Measurements from ENCODE around the gene AGRP.

AGRP gene

DNA sequence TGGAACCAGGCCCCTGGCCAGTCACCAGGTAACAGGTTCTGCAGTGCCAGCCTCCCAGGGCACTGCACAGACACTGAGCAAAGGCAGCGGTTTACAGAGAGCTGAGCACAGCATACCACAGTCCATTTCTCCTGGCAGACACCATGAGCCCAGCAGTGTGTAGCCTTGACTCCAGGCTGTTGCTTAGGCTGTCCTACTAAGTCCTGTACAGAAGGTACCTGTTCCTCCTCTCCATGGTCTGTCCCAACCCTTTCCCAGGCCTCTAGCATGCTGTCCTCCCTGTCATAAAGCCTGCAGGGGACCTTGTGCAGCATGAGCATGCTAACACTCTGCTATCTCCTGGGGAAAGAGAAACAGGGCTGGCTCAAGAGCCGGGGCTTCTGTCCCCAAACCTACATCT lies 22.4 kb downstream of the AGRP start:
- no peak for DNase-seq (ENCODE audit: low read depth)
- no peak for TF ChIP-seq POLR2A (IDR thresholded peaks at IDR 0.05; ENCODE audit: extremely low read depth, insufficient read length)
- TF ChIP-seq, protein P1, sequence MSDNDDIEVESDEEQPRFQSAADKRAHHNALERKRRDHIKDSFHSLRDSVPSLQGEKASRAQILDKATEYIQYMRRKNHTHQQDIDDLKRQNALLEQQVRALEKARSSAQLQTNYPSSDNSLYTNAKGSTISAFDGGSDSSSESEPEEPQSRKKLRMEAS (IDR thresholded peaks at IDR 0.05; ENCODE audit: low read depth, low read length), result no peak
- TF ChIP-seq, protein P2, sequence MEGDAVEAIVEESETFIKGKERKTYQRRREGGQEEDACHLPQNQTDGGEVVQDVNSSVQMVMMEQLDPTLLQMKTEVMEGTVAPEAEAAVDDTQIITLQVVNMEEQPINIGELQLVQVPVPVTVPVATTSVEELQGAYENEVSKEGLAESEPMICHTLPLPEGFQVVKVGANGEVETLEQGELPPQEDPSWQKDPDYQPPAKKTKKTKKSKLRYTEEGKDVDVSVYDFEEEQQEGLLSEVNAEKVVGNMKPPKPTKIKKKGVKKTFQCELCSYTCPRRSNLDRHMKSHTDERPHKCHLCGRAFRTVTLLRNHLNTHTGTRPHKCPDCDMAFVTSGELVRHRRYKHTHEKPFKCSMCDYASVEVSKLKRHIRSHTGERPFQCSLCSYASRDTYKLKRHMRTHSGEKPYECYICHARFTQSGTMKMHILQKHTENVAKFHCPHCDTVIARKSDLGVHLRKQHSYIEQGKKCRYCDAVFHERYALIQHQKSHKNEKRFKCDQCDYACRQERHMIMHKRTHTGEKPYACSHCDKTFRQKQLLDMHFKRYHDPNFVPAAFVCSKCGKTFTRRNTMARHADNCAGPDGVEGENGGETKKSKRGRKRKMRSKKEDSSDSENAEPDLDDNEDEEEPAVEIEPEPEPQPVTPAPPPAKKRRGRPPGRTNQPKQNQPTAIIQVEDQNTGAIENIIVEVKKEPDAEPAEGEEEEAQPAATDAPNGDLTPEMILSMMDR (IDR thresholded peaks at IDR 0.05; ENCODE audit: low read depth, low read length), result no peak
- no peak overlapping the region for H3K4me3 ChIP-seq (ENCODE audit: low read depth, low read length)

- H3K4me3 ChIP-seq (ENCODE audit: low read depth, low read length), result no peak overlapping the region
- DNase-seq (ENCODE audit: low read depth), result no peak
- TF ChIP-seq, protein P2 (IDR thresholded peaks at IDR 0.05; ENCODE audit: low read depth, low read length), result no peak
- no peak for TF ChIP-seq MYC (IDR thresholded peaks at IDR 0.05; ENCODE audit: low read depth, low read length)
- TF ChIP-seq, protein P1 (IDR thresholded peaks at IDR 0.05; ENCODE audit: low read depth, low read length), result no peak
- no peak for TF ChIP-seq POLR2A (IDR thresholded peaks at IDR 0.05; ENCODE audit: extremely low read depth, insufficient read length)
Observed at GRCh38 chr16:67460168-67460567, 23.2 kb downstream of the AGRP start.

DNA sequence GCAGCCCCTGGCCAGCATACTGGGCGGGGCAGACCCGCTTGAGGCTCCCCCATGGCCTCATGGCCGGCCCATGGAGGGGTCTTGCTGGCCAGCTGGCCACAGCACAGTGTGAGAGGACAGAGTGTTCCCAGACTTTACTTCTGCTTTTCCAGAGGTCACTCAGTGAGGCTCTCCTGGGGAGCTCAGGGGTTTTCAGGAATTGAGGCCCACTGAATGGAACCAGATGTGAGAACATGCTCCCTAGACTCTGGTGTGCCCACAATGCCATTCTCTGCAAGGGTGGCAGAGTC lies 23.5 kb downstream of the AGRP start:
- no peak for DNase-seq (ENCODE audit: low read depth)
- H3K4me3 ChIP-seq (ENCODE audit: low read depth, low read length), result no peak overlapping the region
- no peak for TF ChIP-seq MYC (IDR thresholded peaks at IDR 0.05; ENCODE audit: low read depth, low read length)
- TF ChIP-seq, protein P1 (IDR thresholded peaks at IDR 0.05; ENCODE audit: low read depth, low read length), result no peak

DNA sequence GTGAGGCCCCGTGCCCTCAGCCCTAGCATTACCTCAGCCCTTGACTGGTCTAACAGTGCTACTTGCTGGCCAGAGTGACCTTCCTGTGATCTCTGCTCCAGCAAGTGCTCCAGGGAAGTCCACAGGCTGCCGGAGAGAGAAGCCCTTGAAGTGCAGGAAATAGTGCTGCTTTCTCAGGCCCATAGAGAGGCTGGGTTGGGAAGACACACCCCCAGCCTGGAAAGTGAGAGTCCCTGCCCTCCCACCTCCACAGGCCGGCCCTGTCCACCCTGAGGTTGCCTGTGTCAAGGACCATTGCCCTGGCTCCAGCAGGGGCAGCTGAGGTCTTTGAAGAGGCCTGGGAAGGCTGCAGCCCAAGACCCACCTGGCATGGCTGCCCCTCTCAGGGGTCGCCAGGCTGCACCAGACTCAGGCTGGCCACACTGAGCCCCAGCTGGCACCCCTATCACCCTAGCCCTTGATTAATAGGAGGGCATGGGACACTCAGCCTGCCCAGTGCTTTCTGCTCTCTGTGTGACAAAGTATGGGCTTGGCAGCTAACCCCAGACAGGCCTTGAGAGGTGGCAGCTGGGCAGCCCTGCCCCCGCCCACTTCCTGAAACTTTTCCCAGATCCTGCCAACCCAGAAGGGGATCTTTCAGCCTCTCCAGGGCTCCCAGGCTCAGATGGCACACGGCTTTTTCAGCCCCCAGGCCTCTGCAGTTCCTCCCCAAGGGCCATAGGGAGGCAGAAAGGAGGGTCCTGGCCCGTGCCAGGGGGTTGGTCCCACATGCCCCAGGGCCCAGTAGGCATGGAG lies 24.1 kb downstream of the AGRP start:
- TF ChIP-seq POLR2A (IDR thresholded peaks at IDR 0.05; ENCODE audit: extremely low read depth, insufficient read length) (no peak), MYC (IDR thresholded peaks at IDR 0.05; ENCODE audit: low read depth, low read length) (no peak)
- TF ChIP-seq, protein P1 (IDR thresholded peaks at IDR 0.05; ENCODE audit: low read depth, low read length), result no peak
- TF ChIP-seq, protein P2 (IDR thresholded peaks at IDR 0.05; ENCODE audit: low read depth, low read length), result no peak
- H3K4me3 ChIP-seq (ENCODE audit: low read depth, low read length), result no peak overlapping the region
- DNase-seq (ENCODE audit: low read depth), result no peak

DNA sequence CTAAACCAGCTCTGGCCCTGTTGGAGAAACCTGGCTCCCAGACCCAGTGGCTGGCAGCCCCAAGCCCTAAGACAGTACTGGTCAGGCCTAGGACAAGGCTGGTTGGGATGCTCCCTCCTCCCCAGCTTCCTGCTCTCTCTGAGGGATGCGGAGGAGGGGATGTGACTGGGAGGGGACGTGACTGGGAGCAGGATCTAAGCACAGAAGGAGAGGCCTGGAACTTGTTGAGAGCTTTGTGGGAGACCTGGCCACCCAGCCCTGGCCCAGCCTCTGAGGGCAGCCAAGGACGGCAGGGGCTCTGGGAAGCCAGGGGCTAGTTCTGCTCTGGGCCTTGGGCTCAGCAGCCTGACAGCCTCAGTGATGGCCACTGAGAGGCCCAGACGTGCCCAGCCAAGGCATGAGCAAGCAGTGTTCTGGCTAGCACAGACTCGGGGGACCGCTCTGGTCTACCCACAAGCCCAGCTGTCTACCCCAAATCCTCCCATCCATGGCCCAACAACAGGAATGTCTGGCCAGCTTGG lies 25.2 kb downstream of the AGRP start:
- TF ChIP-seq, protein P2 (IDR thresholded peaks at IDR 0.05; ENCODE audit: low read depth, low read length), result no peak
- TF ChIP-seq MYC (IDR thresholded peaks at IDR 0.05; ENCODE audit: low read depth, low read length) (no peak), POLR2A (IDR thresholded peaks at IDR 0.05; ENCODE audit: extremely low read depth, insufficient read length) (no peak)
- TF ChIP-seq, protein P1 (IDR thresholded peaks at IDR 0.05; ENCODE audit: low read depth, low read length), result no peak
- DNase-seq (ENCODE audit: low read depth), result no peak

DNA sequence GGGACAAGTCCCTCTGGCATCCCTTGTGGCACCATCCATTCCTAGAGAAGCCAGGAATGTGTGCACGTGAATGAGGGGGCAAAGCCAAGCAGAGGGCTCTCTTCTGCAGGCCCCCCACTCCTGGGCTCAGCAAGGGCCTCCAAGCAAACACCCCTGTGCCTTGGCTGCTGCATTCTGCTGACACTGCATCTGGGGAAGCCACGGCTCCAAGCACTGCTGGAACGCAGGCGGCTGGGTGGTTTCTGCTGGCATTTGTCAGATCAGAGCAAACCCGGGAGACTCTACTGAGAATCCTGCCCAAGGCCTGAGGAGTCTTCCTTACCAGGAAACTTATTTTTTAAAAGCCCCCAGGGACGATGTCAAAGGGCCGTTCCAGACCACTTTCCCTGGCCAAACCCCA lies 25.7 kb downstream of the AGRP start:
- no peak overlapping the region for H3K4me3 ChIP-seq (ENCODE audit: low read depth, low read length)
- no peak for DNase-seq (ENCODE audit: low read depth)
- TF ChIP-seq, protein P2 (IDR thresholded peaks at IDR 0.05; ENCODE audit: low read depth, low read length), result no peak
- TF ChIP-seq POLR2A (IDR thresholded peaks at IDR 0.05; ENCODE audit: extremely low read depth, insufficient read length) (no peak), MYC (IDR thresholded peaks at IDR 0.05; ENCODE audit: low read depth, low read length) (no peak)
- TF ChIP-seq, protein P1 (IDR thresholded peaks at IDR 0.05; ENCODE audit: low read depth, low read length), result no peak

More for the DNA sequence above, 25.2 kb downstream of the AGRP start:
- H3K4me3 ChIP-seq (ENCODE audit: low read depth, low read length), result no peak overlapping the region

All from NB4 (cell line).